Thymus (tissue), 14 donors: Measurements from ENCODE around the gene ZFP91. TPM values are rescaled to one million over a fixed set of nuclear protein-coding genes. Genes with fewer than 3 reads are reported as not detected.

Experiments
- DNase-seq, 9 donors: peaks; one replicate each; pipeline ENCODE4 v3.0.0-alpha.2; 2013; ENCODE audit warnings: low spot score in 9 of 9, low read depth in 6 of 9, missing footprints in 1 of 9
- H3K27ac ChIP-seq, 2 donors: one replicate each; pipeline ENCODE4 v1.5.1; 2013; ENCODE audit warnings: control low read depth in 1 of 2, low read depth in 1 of 2, low read length in 1 of 2, mild to moderate bottlenecking in 1 of 2, moderate library complexity in 1 of 2
- H3K27me3 ChIP-seq, 2 donors: one replicate each; pipeline ENCODE4 v1.5.1; 2013; ENCODE audit warnings: low read length in 1 of 2; ENCODE audit not compliant: control insufficient read depth in 2 of 2, insufficient read depth in 1 of 2
- H3K36me3 ChIP-seq, 2 donors: one replicate each; pipeline ENCODE4 v1.5.1; 2013; ENCODE audit warnings: low read length in 1 of 2, mild to moderate bottlenecking in 1 of 2, moderate library complexity in 1 of 2; ENCODE audit not compliant: control insufficient read depth in 2 of 2, insufficient read depth in 2 of 2
- H3K4me1 ChIP-seq, 2 donors: one replicate each; pipeline ENCODE4 v1.5.1; 2013; ENCODE audit warnings: low read length in 2 of 2; ENCODE audit not compliant: control insufficient read depth in 2 of 2, insufficient read depth in 2 of 2
- H3K4me3 ChIP-seq, 2 donors: one replicate each; pipeline ENCODE4 v1.5.1; 2013; ENCODE audit warnings: low read length in 2 of 2, control low read depth in 1 of 2, mild to moderate bottlenecking in 1 of 2
- H3K9me3 ChIP-seq, 2 donors: one replicate each; pipeline ENCODE4 v1.5.1; 2013; ENCODE audit warnings: low read length in 1 of 2, mild to moderate bottlenecking in 1 of 2; ENCODE audit not compliant: control insufficient read depth in 2 of 2, insufficient read depth in 1 of 2
- WGBS: extraction: QIAGEN DNeasy Blood & Tissue Kit; methylation state at CpG from one replicate; pipeline ENCODE4 v1.1.7; 2013; 5-methylcytosine and 5-hydroxymethylcytosine counted together
- long read RNA-seq, 10 donors: transcript quantifications; one replicate each; lab custom pipeline, GENCODE V29; 2026
- polyA plus RNA-seq: library from polyadenylated mRNA; stranded (reverse); fragments of 200-250 nt; gene quantifications from one replicate; pipeline ENCODE4 v1.2.3, GENCODE V29; 2013
- total RNA-seq: library from RNA; stranded (reverse); fragments of 120-200 nt; gene quantifications from one replicate; pipeline ENCODE4 v1.2.4, GENCODE V29; 2013
- donor health status: healthy.

Gene ZFP91
- total RNA-seq (35.8 TPM), polyA plus RNA-seq (20.2 TPM)
- long read RNA-seq, donor 1, result 0 reads
- long read RNA-seq, donor 2, result 0 reads
- long read RNA-seq, donor 3, full-length matches to known transcripts, result 2 of 2 reads
- long read RNA-seq, donor 3, partial matches to known transcripts, result 0 of 2 reads
- long read RNA-seq, donor 3, other reads (novel, unspliced or antisense), result 0 of 2 reads
- long read RNA-seq, donor 4, result 0 reads
- long read RNA-seq, donor 5, full-length matches to known transcripts, result 6 of 16 reads
- long read RNA-seq, donor 5, partial matches to known transcripts, result 10 of 16 reads
- long read RNA-seq, donor 5, other reads (novel, unspliced or antisense), result 0 of 16 reads
- long read RNA-seq, donor 6, full-length matches to known transcripts, result 5 of 5 reads
- long read RNA-seq, donor 6, partial matches to known transcripts, result 0 of 5 reads
- long read RNA-seq, donor 6, other reads (novel, unspliced or antisense), result 0 of 5 reads
- long read RNA-seq, donor 7, full-length matches to known transcripts, result 4 of 13 reads
- long read RNA-seq, donor 7, partial matches to known transcripts, result 9 of 13 reads
- long read RNA-seq, donor 7, other reads (novel, unspliced or antisense), result 0 of 13 reads
- long read RNA-seq, donor 8, full-length matches to known transcripts, result 2 of 11 reads
- long read RNA-seq, donor 8, partial matches to known transcripts, result 9 of 11 reads
- long read RNA-seq, donor 8, other reads (novel, unspliced or antisense), result 0 of 11 reads
- long read RNA-seq, donor 9, full-length matches to known transcripts, result 2 of 15 reads
- long read RNA-seq, donor 9, partial matches to known transcripts, result 13 of 15 reads
- long read RNA-seq, donor 9, other reads (novel, unspliced or antisense), result 0 of 15 reads
- long read RNA-seq, donor 10, full-length matches to known transcripts, result 3 of 10 reads
- long read RNA-seq, donor 10, partial matches to known transcripts, result 7 of 10 reads
- long read RNA-seq, donor 10, other reads (novel, unspliced or antisense), result 0 of 10 reads

GRCh38 chr11:58578635-58579191 lies at the start of gene ZFP91:
ZFP91 (plus strand) TSS chr11:58579063; CDS start chr11:58579282, 219 bp downstream.
- Histone ChIP-seq H3K9me3 (no peaks in the 10 kb centered on the region), H3K4me1 (peaks cover 19 to 21% of the 10 kb centered on the region in 2 donors), H3K27ac (peak within 1 kb of the TSS; percentile 100), H3K27me3 (no peaks in the 10 kb centered on the region), H3K36me3 (peaks cover 0 to 4% of the 10 kb centered on the region in 2 donors), H3K4me3 (peak within 1 kb of the TSS; percentile 91 to 95)
- under 1% methylated on average over 51 of the region's 51 CpGs for WGBS
- peak; percentile 92 to 99 (median 98) for DNase-seq

- 87% methylated on average over 3 of the region's 3 CpGs for WGBS
- DNase-seq, result peak in 1 of 9 donors; percentile 47
- peaks cover 34 to 43% of the 10 kb centered on the region in 2 donors for H3K36me3 ChIP-seq
- no peak overlapping the region for H3K4me3 ChIP-seq
- H3K4me1 ChIP-seq, result peaks cover 0 to 16% of the 10 kb centered on the region in 2 donors
- no peaks in the 10 kb centered on the region for H3K27me3 ChIP-seq
- H3K27ac ChIP-seq, result peak overlapping the region; percentile 4 to 6
- no peaks in the 10 kb centered on the region for H3K9me3 ChIP-seq
These were observed 48.6 kb upstream of the ZFP91 start for GRCh38 chr11:58530236-58530635.

- WGBS, result 98% methylated on average over 25 of the region's 25 CpGs
- Histone ChIP-seq H3K4me3 (no peak overlapping the region), H3K27me3 (no peaks in the 10 kb centered on the region), H3K36me3 (peaks cover 34 to 40% of the 10 kb centered on the region in 2 donors), H3K9me3 (no peaks in the 10 kb centered on the region), H3K4me1 (peaks cover 0 to 10% of the 10 kb centered on the region in 2 donors), H3K27ac (no peak overlapping the region)
- no peak for DNase-seq
These were observed 47.0 kb upstream of the ZFP91 start for GRCh38 chr11:58531865-58532341.

- no peak for DNase-seq
- H3K4me1 ChIP-seq, result no peaks in the 10 kb centered on the region
- no peaks in the 10 kb centered on the region for H3K27me3 ChIP-seq
- no peaks in the 10 kb centered on the region for H3K9me3 ChIP-seq
- no peak overlapping the region for H3K4me3 ChIP-seq
- WGBS, result 96% methylated on average over 1 of the region's 1 CpG
- H3K36me3 ChIP-seq, result peaks cover 39 to 78% of the 10 kb centered on the region in 2 donors
- H3K27ac ChIP-seq, result no peak overlapping the region
These were observed 32.0 kb upstream of the ZFP91 start for GRCh38 chr11:58546841-58547240.

GRCh38 chr11:58549644-58550043 lies 29.2 kb upstream of the ZFP91 start:
- H3K27ac ChIP-seq, result no peak overlapping the region
- H3K27me3 ChIP-seq, result no peaks in the 10 kb centered on the region
- H3K4me3 ChIP-seq, result no peak overlapping the region
- no peaks in the 10 kb centered on the region for H3K9me3 ChIP-seq
- H3K36me3 ChIP-seq, result peaks cover 52 to 92% of the 10 kb centered on the region in 2 donors
- no peak for DNase-seq
- WGBS, result 98% methylated on average over 7 of the region's 7 CpGs
- H3K4me1 ChIP-seq, result no peaks in the 10 kb centered on the region

- Histone ChIP-seq H3K4me1 (peaks cover 18 to 20% of the 10 kb centered on the region in 2 donors), H3K27ac (no peak overlapping the region), H3K36me3 (peaks cover 4 to 27% of the 10 kb centered on the region in 2 donors), H3K27me3 (no peaks in the 10 kb centered on the region), H3K9me3 (no peaks in the 10 kb centered on the region), H3K4me3 (no peak overlapping the region)
- DNase-seq, result no peak
- 95% methylated on average over 2 of the region's 2 CpGs for WGBS
These were observed 18.0 kb upstream of the ZFP91 start for GRCh38 chr11:58560842-58561241.

- peaks cover 4 to 27% of the 10 kb centered on the region in 2 donors for H3K36me3 ChIP-seq
- DNase-seq, result no peak
- no peaks in the 10 kb centered on the region for H3K9me3 ChIP-seq
- H3K4me1 ChIP-seq, result peaks cover 18 to 20% of the 10 kb centered on the region in 2 donors
- H3K27me3 ChIP-seq, result no peaks in the 10 kb centered on the region
- 96% methylated on average over 2 of the region's 2 CpGs for WGBS
- H3K4me3 ChIP-seq, result no peak overlapping the region
- H3K27ac ChIP-seq, result no peak overlapping the region
These were observed 17.3 kb upstream of the ZFP91 start for GRCh38 chr11:58561394-58562098.

- Histone ChIP-seq H3K9me3 (no peaks in the 10 kb centered on the region), H3K4me3 (no peak overlapping the region), H3K4me1 (peaks cover 18 to 20% of the 10 kb centered on the region in 2 donors), H3K27me3 (no peaks in the 10 kb centered on the region), H3K27ac (peak overlapping the region in 1 of 2 donors; percentile 81), H3K36me3 (peaks cover 4 to 28% of the 10 kb centered on the region in 2 donors)
- peak in 2 of 9 donors; percentile 12 to 41 for DNase-seq
These were observed 16.5 kb upstream of the ZFP91 start for GRCh38 chr11:58562375-58562800.
